Left lung (tissue), 10 donors: ENCODE data around the gene C1orf116. TPM values are rescaled to one million over a fixed set of nuclear protein-coding genes. Genes with fewer than 3 reads are reported as not detected.

ENCODE experiments used
- ATAC-seq: fragments of 200-7000 bp; cut with Tn5 transposase; one replicate; pipeline ENCODE4 v1.9.1; 2020; ENCODE audit warnings: moderate library complexity
- DNase-seq, 4 donors: peaks; one replicate each; pipeline ENCODE4 v3.0.0-alpha.2; 2013 to 2020
- H3K27ac ChIP-seq, 2 donors: fragments of 200-600 bp; sonication (generic) in 1 of 2; one replicate each; pipeline versions ENCODE4 v1.5.0 to v1.8.0; 2020 to 2021
- H3K27me3 ChIP-seq, 2 donors: fragments of 200-600 bp; sonication (generic) in 1 of 2; one replicate each; pipeline versions ENCODE4 v1.5.0 to v1.8.0; 2020 to 2021
- H3K36me3 ChIP-seq, 2 donors: fragments of 200-600 bp; sonication (generic) in 1 of 2; one replicate each; pipeline versions ENCODE4 v1.5.0 to v1.8.0; 2020 to 2021
- H3K4me1 ChIP-seq, 2 donors: fragments of 200-600 bp; one replicate each; pipeline ENCODE4 v1.8.0; 2021
- H3K4me3 ChIP-seq, 2 donors: fragments of 200-600 bp; sonication (generic) in 1 of 2; one replicate each; pipeline versions ENCODE4 v1.5.0 to v1.8.0; 2020 to 2021; ENCODE audit warnings: mild to moderate bottlenecking in 1 of 2
- H3K9me3 ChIP-seq, 2 donors: fragments of 200-600 bp; sonication (generic) in 1 of 2; one replicate each; pipeline versions ENCODE4 v1.5.0 to v1.8.0; 2020 to 2021
- CTCF ChIP-seq, 2 donors: fragments of 200-600 bp; sonication (generic) in 1 of 2; IDR thresholded peaks; one replicate each; pipeline versions ENCODE4 v1.5.0 to v1.8.0; 2021; ENCODE audit warnings: antibody characterized with exemption in 2 of 2
- intact Hi-C, 2 donors: fragments of 100-400 bp; cut with DNase I; formaldehyde crosslinking; loops; one replicate each; pipeline versions ENCODE4 v1.11.2 to v1.14.2; 2022
- polyA plus RNA-seq, 6 donors: library from polyadenylated mRNA; unstranded; fragments of 120-200 nt; gene quantifications; one replicate each; pipeline ENCODE4 v1.2.1, GENCODE V29; 2013; ENCODE audit not compliant: insufficient read length in 6 of 6
- total RNA-seq, 2 donors: library from RNA; stranded (reverse); fragmentation: NEBNext Ultra II Directional; extraction: Animal tissue kit (Norgen Biotek cat#: 25700); gene quantifications; one replicate each; pipeline ENCODE4 v1.2.1, GENCODE V29; 2021
- donor health status: DM: no; HTN: yes; CAD: no.
- donor health status: DM: no; HTN: no; CAD: no.

C1orf116 gene
- total and polyA plus RNA-seq, 8 donors, result 27.1 to 212 (median 41.4) TPM

- ATAC-seq, result no peak
- no peak for TF ChIP-seq CTCF (IDR thresholded peaks at IDR 0.05)
These were observed 31.8 kb downstream of the C1orf116 start for GRCh38 chr1:207000651-207001291.

GRCh38 chr1:206998816-206999215, 33.7 kb downstream of the C1orf116 start:
- no peak for TF ChIP-seq CTCF (IDR thresholded peaks at IDR 0.05)
- Histone ChIP-seq H3K27ac (no peak overlapping the region), H3K4me3 (no peak overlapping the region), H3K9me3 (no peaks in the 10 kb centered on the region), H3K36me3 (no peaks in the 10 kb centered on the region), H3K4me1 (peaks cover 6 to 14% of the 10 kb centered on the region in 2 donors), H3K27me3 (peaks cover 0 to 5% of the 10 kb centered on the region in 2 donors)
- DNase-seq, result no peak
- no peak for ATAC-seq
- intact Hi-C loops, result no loop called here

More at GRCh38 chr1:207000651-207001291, 31.8 kb downstream of the C1orf116 start:
- DNase-seq, result no peak
- H3K36me3 ChIP-seq, result no peaks in the 10 kb centered on the region
- H3K4me1 ChIP-seq, result peaks cover 16 to 20% of the 10 kb centered on the region in 2 donors
- H3K4me3 ChIP-seq, result no peak overlapping the region
- H3K27me3 ChIP-seq, result no peaks in the 10 kb centered on the region
- intact Hi-C loops, result no loop called here
- no peaks in the 10 kb centered on the region for H3K9me3 ChIP-seq
- H3K27ac ChIP-seq, result no peak overlapping the region

GRCh38 chr1:206992790-206993189, 39.8 kb downstream of the C1orf116 start:
- H3K4me3 ChIP-seq, result no peak overlapping the region
- H3K36me3 ChIP-seq, result no peaks in the 10 kb centered on the region
- H3K4me1 ChIP-seq, result no peaks in the 10 kb centered on the region
- intact Hi-C loops, result no loop called here
- H3K9me3 ChIP-seq, result no peaks in the 10 kb centered on the region
- no peak overlapping the region for H3K27ac ChIP-seq
- ATAC-seq (peak; percentile 50), DNase-seq (peak in 1 of 4 donors; percentile 32)
- peaks cover 5 to 6% of the 10 kb centered on the region in 2 donors for H3K27me3 ChIP-seq
- no peak for TF ChIP-seq CTCF (IDR thresholded peaks at IDR 0.05)

GRCh38 chr1:206987873-206988272, 44.7 kb downstream of the C1orf116 start:
- Histone ChIP-seq H3K36me3 (no peaks in the 10 kb centered on the region), H3K4me1 (no peaks in the 10 kb centered on the region), H3K9me3 (no peaks in the 10 kb centered on the region), H3K4me3 (no peak overlapping the region), H3K27me3 (peaks cover 0 to 5% of the 10 kb centered on the region in 2 donors), H3K27ac (no peak overlapping the region)
- no peak for ATAC-seq
- TF ChIP-seq CTCF (IDR thresholded peaks at IDR 0.05), result no peak
- intact Hi-C loops, result no loop called here
- no peak for DNase-seq

- intact Hi-C loops, result no loop called here
- no peaks in the 10 kb centered on the region for H3K27me3 ChIP-seq
These were observed 45.7 kb downstream of the C1orf116 start for GRCh38 chr1:206986885-206987284.

More at GRCh38 chr1:206986885-206987284, 45.7 kb downstream of the C1orf116 start:
- H3K4me3 ChIP-seq, result no peak overlapping the region
- no peaks in the 10 kb centered on the region for H3K4me1 ChIP-seq
- no peaks in the 10 kb centered on the region for H3K36me3 ChIP-seq
- DNase-seq (no peak), ATAC-seq (peak; percentile 49)
- no peaks in the 10 kb centered on the region for H3K9me3 ChIP-seq
- no peak for TF ChIP-seq CTCF (IDR thresholded peaks at IDR 0.05)
- no peak overlapping the region for H3K27ac ChIP-seq
